ENCODE data around the gene SYNPO2.
"Not testable (repeated sequence)": the region's sequence is repeated elsewhere in the genome, so short reads cannot be mapped to it uniquely, and the experiment has no call there.

SYNPO2 gene

GRCh38 chr4:118997601-118998000 is 108.9 kb downstream of the SYNPO2 start:
- no peak for DNase-seq (ENCODE audit: low read depth in 2 of 3, low spot score in 1 of 3)

- DNase-seq (ENCODE audit: low read depth in 2 of 3, low spot score in 1 of 3) = no peak
These were observed 111.3 kb downstream of the SYNPO2 start for GRCh38 chr4:118999919-119000318.

GRCh38 chr4:119000400-119000799 is 111.7 kb downstream of the SYNPO2 start:
- no peak for DNase-seq (ENCODE audit: low read depth in 2 of 3, low spot score in 1 of 3)

GRCh38 chr4:119002476-119002875 is 113.8 kb downstream of the SYNPO2 start:
- no peak for DNase-seq (ENCODE audit: low read depth in 2 of 3, low spot score in 1 of 3)

GRCh38 chr4:119003001-119003400 is 114.3 kb downstream of the SYNPO2 start:
- not testable (repeated sequence) for DNase-seq (ENCODE audit: low read depth in 2 of 3, low spot score in 1 of 3)

GRCh38 chr4:119005928-119006460 is 117.3 kb downstream of the SYNPO2 start:
- no peak for DNase-seq (ENCODE audit: low read depth in 2 of 3, low spot score in 1 of 3)

- no peak for DNase-seq (ENCODE audit: low read depth in 2 of 3, low spot score in 1 of 3)
These were observed 120.1 kb downstream of the SYNPO2 start for GRCh38 chr4:119008761-119009160.

GRCh38 chr4:119010221-119010620 is 121.6 kb downstream of the SYNPO2 start:
- not testable (repeated sequence) for DNase-seq (ENCODE audit: low read depth in 2 of 3, low spot score in 1 of 3)

GRCh38 chr4:119010909-119011606 is 122.4 kb downstream of the SYNPO2 start:
- DNase-seq (ENCODE audit: low read depth in 2 of 3, low spot score in 1 of 3) = no peak

GRCh38 chr4:119011607-119011988 is 122.9 kb downstream of the SYNPO2 start:
- no peak for DNase-seq (ENCODE audit: low read depth in 2 of 3, low spot score in 1 of 3)

GRCh38 chr4:119014658-119015057 is 126.0 kb downstream of the SYNPO2 start:
- DNase-seq (ENCODE audit: low read depth in 2 of 3, low spot score in 1 of 3) = no peak

- no peak for DNase-seq (ENCODE audit: low read depth in 2 of 3, low spot score in 1 of 3)
These were observed 128.0 kb downstream of the SYNPO2 start for GRCh38 chr4:119016636-119017035.

GRCh38 chr4:119017636-119018035 is 129.0 kb downstream of the SYNPO2 start:
- no peak for DNase-seq (ENCODE audit: low read depth in 2 of 3, low spot score in 1 of 3)

- DNase-seq (ENCODE audit: low read depth in 2 of 3, low spot score in 1 of 3) = no peak
These were observed 131.5 kb downstream of the SYNPO2 start for GRCh38 chr4:119020158-119020557.

- DNase-seq (ENCODE audit: low read depth in 2 of 3, low spot score in 1 of 3) = not testable (repeated sequence)
These were observed 133.9 kb downstream of the SYNPO2 start for GRCh38 chr4:119022520-119022919.

- DNase-seq (ENCODE audit: low read depth in 2 of 3, low spot score in 1 of 3) = no peak
These were observed 135.4 kb downstream of the SYNPO2 start for GRCh38 chr4:119024102-119024501.

GRCh38 chr4:119025420-119025819 is 136.8 kb downstream of the SYNPO2 start:
- no peak for DNase-seq (ENCODE audit: low read depth in 2 of 3, low spot score in 1 of 3)

- DNase-seq (ENCODE audit: low read depth in 2 of 3, low spot score in 1 of 3) = no peak
These were observed 137.4 kb downstream of the SYNPO2 start for GRCh38 chr4:119025916-119026661.

GRCh38 chr4:119026662-119027444 is 138.2 kb downstream of the SYNPO2 start:
- DNase-seq (ENCODE audit: low read depth in 2 of 3, low spot score in 1 of 3) = no peak

- no peak for DNase-seq (ENCODE audit: low read depth in 2 of 3, low spot score in 1 of 3)
These were observed 139.2 kb downstream of the SYNPO2 start for GRCh38 chr4:119027811-119028210.

GRCh38 chr4:119028296-119028695 is 139.6 kb downstream of the SYNPO2 start:
- DNase-seq (ENCODE audit: low read depth in 2 of 3, low spot score in 1 of 3) = no peak

All from stimulated activated CD4-positive, alpha-beta T cell treated with anti-CD3 and anti-CD28 coated beads, Interleukin-12 subunit alpha, Interleukin-12 subunit beta, amount 100 ng/mL, for 48 hours (primary cell).